GM19023 (cell line): ENCODE data around the gene ANKS1A.

Experiments used
- ATAC-seq: cut with Tn5 transposase; IDR thresholded peaks from one replicate; pipeline ENCODE4 v1.9.1; 2021; ENCODE audit warnings: mild to moderate bottlenecking, moderate library complexity; ENCODE audit not compliant: unreplicated experiment

ANKS1A gene

GRCh38 chr6:35036059-35036827 lies 147.2 kb downstream of the ANKS1A start:
- no peak for ATAC-seq

GRCh38 chr6:35036828-35037663 lies 148.0 kb downstream of the ANKS1A start:
- no peak for ATAC-seq

- no peak for ATAC-seq
These were observed 148.6 kb downstream of the ANKS1A start for GRCh38 chr6:35037664-35038038.

- no peak for ATAC-seq
These were observed 149.0 kb downstream of the ANKS1A start for GRCh38 chr6:35038076-35038475.

- ATAC-seq: no peak
These were observed 151.3 kb downstream of the ANKS1A start for GRCh38 chr6:35040398-35040797.

- no peak for ATAC-seq
These were observed 152.2 kb downstream of the ANKS1A start for GRCh38 chr6:35041086-35041861.

- ATAC-seq: no peak
These were observed 153.2 kb downstream of the ANKS1A start for GRCh38 chr6:35042031-35042815.

GRCh38 chr6:35043381-35044130 lies 154.5 kb downstream of the ANKS1A start:
- no peak for ATAC-seq

- ATAC-seq: no peak
These were observed 155.2 kb downstream of the ANKS1A start for GRCh38 chr6:35044145-35044745.

- ATAC-seq: no peak
These were observed 155.8 kb downstream of the ANKS1A start for GRCh38 chr6:35044761-35045421.

- no peak for ATAC-seq
These were observed 157.0 kb downstream of the ANKS1A start for GRCh38 chr6:35046103-35046502.

- no peak for ATAC-seq
These were observed 157.8 kb downstream of the ANKS1A start for GRCh38 chr6:35046862-35047261.

GRCh38 chr6:35047265-35048011 lies 158.4 kb downstream of the ANKS1A start:
- ATAC-seq: no peak

- no peak for ATAC-seq
These were observed 159.1 kb downstream of the ANKS1A start for GRCh38 chr6:35048031-35048613.

- ATAC-seq: no peak
These were observed 159.6 kb downstream of the ANKS1A start for GRCh38 chr6:35048631-35049083.

- ATAC-seq: no peak
These were observed 160.2 kb downstream of the ANKS1A start for GRCh38 chr6:35049156-35049735.
